Measurements from ENCODE around the gene SMARCAL1. TPM values are rescaled to one million over a fixed set of nuclear protein-coding genes. Genes with fewer than 3 reads are reported as not detected.
"Not testable (repeated sequence)": the region's sequence is repeated elsewhere in the genome, so short reads cannot be mapped to it uniquely, and the experiment has no call there.

Gene SMARCAL1
- total RNA-seq, 1 donor from 2014 or later, result 12.7 TPM

GRCh38 chr2:216499641-216500218 is 87.4 kb downstream of the SMARCAL1 start:
- no peak for DNase-seq (ENCODE audit: low spot score)

DNA sequence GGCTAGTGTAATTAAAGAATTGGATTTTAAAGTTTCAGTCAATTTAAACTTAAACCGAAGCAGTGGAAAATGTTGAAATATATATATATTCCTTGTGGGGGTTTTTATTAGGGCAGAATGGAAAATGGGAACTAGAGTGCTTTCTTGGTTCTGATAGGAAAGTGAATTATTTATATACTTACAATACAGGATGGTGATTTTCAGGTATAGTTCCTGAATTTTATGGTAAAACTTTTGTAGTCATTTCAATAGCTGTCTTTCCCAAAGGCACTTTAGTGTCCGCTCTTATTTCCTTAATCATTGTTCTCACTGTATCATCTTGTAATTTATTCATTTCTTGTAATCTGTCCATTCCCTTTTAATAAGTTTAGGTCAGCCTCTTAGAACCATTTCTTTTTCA is 88.3 kb downstream of the SMARCAL1 start:
- no peak for DNase-seq (ENCODE audit: low spot score)

DNA sequence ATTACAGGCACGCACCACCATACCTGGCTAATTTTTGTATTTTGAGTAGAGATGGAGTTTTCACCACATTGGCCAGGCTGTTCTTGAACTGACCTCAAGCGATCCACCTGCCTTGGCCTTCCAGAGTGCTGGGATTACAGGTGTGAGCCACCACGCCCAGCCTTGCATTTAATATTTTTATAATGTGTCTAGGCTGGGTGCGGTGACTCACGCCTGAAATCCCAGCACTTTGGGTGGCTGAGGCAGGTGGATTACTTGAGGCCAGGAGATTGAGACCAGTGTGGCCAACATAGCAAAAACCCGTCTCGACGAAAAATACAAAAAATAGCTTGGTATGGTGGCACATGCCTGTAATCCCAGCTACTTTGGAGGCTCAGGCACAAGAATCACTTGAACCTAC is 89.6 kb downstream of the SMARCAL1 start:
- no peak for DNase-seq (ENCODE audit: low spot score)

GRCh38 chr2:216502381-216503158 is 90.3 kb downstream of the SMARCAL1 start:
- DNase-seq (ENCODE audit: low spot score), result no peak

- DNase-seq (ENCODE audit: low spot score), result no peak
Observed at GRCh38 chr2:216503159-216503629, 90.9 kb downstream of the SMARCAL1 start.

DNA sequence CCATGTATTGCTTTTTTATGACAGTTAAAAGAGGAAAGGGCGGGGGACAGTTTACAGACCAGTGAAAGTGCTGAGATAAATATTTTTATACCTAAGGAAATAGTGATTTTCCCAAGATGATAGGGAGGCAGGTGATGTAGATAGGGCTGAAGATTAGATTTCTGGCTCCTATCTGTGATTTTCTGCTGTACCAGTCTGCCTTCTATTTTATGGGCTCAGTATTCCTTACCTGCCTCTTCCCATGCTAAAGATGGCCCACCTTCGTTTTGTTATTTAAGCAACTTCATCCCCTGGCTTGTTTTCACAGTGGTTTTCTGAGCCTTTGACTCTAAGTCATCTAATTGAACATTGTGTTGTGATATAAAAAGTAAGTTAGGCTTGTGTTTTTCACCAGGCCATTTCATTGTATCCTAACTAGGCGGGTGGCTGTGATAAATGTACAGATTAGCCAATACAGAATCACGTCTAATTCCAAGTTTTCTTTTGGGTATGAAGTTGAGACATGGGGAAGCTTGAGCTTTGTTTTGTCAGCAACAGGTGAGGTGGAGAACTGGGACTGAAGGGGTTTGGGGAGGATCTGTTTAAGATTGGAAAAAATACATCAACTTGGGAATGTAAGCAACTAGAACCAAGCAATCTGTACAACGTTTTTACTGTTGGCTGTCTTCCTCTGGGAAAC is 91.6 kb downstream of the SMARCAL1 start:
- DNase-seq (ENCODE audit: low spot score), result no peak

DNA sequence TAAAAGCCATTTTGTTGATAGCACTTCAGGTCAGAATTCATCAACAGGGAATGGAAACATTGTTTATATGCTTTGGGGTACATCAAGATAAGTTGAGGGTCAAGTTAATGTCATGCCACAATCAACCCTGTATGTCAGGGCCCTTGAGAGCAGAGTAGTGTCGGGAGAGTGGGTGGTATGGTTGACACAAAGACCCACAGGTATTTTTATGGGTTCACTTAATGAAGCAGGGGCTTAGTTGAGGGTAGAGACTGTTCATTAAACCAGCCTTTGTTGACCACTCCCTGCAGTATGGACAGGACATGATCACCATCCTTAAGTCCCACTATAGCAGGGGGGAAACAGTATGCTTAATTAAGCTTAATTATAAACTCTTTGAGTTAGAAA is 92.1 kb downstream of the SMARCAL1 start:
- no peak for DNase-seq (ENCODE audit: low spot score)

- no peak for DNase-seq (ENCODE audit: low spot score)
Observed at GRCh38 chr2:216505133-216506106, 93.1 kb downstream of the SMARCAL1 start.

DNA sequence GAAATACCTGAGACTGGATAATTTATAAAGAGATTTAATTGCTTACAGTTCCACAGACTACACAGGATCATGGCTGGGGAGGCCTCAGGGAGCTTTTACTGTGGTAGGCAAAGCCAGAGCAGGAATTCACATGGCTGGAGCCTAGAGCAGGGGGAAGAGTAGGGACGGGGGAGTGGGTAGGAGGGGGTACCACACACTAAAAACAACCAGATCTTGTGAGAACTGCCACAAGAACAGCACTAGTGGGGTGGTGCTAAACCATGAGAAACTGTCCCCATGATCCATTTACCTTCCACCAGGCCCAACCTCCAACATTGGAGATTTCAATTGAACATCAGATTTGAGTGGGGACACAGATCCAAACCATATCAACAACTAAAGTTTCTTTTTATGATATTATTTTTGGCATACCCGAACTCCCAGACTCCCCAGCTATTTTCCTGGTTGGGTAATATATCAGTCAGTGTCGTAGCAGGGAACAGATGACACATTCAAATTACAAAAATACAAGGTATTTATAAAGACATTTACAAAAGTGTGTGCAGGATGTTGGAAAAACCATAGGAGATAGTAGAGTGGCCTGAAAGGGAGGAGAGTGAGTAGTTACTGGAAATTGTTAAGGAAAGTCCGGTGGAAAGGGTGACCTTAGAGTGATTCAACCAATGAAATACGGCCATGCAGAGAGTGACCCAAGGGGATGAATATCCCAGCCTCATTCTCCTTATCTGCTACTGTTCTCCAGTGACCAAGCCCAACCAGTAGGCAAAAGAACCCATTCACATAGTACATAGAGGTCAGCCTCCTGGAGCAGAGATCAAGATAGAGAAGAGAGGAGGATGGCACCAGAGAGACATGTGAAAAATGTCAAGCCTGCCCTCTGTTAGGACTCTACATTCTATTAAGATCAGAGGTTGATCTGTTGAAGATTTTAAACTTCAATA is 95.2 kb downstream of the SMARCAL1 start:
- DNase-seq (ENCODE audit: low spot score), result no peak

GRCh38 chr2:216508229-216508628 is 95.9 kb downstream of the SMARCAL1 start:
- DNase-seq (ENCODE audit: low spot score), result no peak

GRCh38 chr2:216516730-216517350 is 104.6 kb downstream of the SMARCAL1 start:
- no peak for DNase-seq (ENCODE audit: low spot score)

- no peak for DNase-seq (ENCODE audit: low spot score)
Observed at GRCh38 chr2:216517447-216518225, 105.4 kb downstream of the SMARCAL1 start.

DNA sequence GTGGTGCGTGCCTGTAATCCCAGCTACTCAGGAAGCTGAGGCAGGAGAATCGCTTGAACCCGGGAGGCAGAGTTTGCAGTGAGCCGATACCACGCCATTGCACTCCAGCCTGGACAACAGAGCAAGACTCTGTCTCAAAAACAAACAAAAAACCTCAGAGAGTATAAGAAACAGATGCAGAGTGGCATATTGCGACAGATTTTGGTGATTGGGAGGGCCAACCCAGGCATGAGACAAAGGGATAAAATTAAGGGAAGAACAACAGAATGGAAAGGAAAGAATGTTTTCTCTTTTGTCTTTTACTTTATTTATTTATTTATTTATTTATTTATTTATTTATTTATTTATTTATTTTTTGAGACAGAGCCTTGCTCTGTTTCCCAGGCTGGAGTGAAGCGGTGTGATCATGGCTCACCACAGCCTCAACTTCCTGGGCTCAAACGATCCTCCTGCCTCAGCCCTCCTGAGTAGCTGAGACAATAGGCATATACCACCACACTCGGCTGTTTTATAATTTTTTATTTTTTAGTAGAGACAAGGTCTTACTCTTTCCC is 106.4 kb downstream of the SMARCAL1 start:
- not testable (repeated sequence) for DNase-seq (ENCODE audit: low spot score)

- DNase-seq (ENCODE audit: low spot score), result no peak
Observed at GRCh38 chr2:216519154-216519762, 107.0 kb downstream of the SMARCAL1 start.

DNA sequence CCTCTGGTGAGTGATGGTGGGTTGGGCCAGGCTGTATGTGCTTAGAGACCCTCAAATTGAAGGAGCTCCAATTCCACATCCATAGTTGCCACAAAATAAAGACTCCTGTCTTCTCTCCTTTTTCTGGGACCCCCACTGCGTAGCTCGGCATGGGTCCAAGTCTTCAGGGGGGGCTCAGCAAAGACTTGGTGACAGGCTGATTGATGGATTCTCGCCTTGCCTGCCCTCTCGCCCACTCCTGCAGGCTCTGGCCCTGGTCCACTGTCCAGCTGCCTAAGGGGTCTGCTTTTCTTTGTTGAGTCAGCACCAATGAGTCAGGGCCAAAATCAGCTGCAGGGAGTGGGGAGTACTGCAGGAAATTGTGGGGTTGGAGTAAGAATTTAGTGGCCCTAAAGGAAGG is 107.8 kb downstream of the SMARCAL1 start:
- no peak for DNase-seq (ENCODE audit: low spot score)

DNA sequence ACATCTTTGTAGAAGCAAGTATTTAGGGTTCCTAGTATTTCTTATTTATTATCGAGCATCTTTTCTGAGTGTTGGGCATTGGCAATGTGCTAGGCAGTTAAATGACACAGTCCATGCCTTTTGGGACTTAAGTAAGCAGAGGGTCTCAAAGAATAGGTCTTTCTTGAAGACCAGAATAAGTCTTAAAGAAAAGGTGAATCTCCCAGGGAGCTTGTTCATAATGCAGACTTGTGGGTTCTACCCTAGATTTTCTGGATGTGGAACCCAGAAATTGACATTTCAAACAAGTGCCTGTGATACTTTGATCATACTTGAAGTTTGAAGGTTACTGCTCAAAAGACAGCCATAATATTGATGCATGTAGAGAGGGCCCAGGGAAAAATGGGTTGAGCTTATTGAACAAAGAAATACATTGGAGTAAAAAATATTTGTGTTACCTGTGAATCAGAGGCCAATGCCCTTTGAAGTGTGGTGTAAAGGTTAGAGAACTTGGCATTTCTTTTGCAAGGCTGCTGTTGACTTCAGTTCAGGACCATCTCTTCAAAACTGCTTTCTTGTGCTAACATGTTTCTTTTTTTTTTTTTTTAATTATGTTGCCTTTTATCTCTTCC is 110.7 kb downstream of the SMARCAL1 start:
- DNase-seq (ENCODE audit: low spot score), result no peak

- no peak for DNase-seq (ENCODE audit: low spot score)
Observed at GRCh38 chr2:216525972-216526371, 113.7 kb downstream of the SMARCAL1 start.

DNA sequence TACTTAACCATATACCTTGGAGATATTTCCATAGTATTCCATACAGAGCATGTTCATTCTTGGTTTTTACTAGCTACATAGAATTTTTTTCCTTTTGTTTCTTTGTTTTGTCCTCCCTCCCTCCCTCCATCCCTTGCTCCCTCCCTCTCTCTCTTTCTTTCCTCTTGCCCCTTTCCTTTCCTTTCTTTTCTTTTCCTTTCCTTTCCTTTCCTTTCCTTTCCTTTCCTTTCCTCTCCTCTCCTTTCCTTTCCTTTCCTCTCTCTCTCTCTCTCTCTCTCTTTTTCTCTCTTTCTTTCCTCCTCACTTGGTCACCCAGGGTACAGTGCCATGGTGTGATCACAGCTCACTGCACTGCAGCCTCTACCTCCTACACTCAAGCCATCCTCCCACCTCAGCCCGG is 114.7 kb downstream of the SMARCAL1 start:
- no peak for DNase-seq (ENCODE audit: low spot score)

Data from mesenteric fat pad (tissue), 1 donor.